RWPE2 (cell line): ENCODE measurements around the gene ARSA.
A peak's percentile ranks its signal among the peaks of the same experiment; 100 is the strongest.

Experiments
- ATAC-seq: fragments of 200-7000 bp; cut with Tn5 transposase; 3 replicates; pipeline ENCODE4 v1.9.1; 2021; ENCODE audit warnings: low read depth
- DNase-seq: peaks from one replicate; pipeline ENCODE4 v3.0.0-alpha.2; 2020; ENCODE audit warnings: low spot score
- H3K27ac ChIP-seq: fragments of 450-650 bp; 2 replicates; pipeline ENCODE4 v1.5.1; 2017; ENCODE audit warnings: mild to moderate bottlenecking; ENCODE audit not compliant: poor library complexity, severe bottlenecking
- H3K27me3 ChIP-seq: fragments of 250-450 bp; sonication (Bioruptor Pico); 2 replicates; pipeline ENCODE4 v1.5.1; 2021; ENCODE audit warnings: mild to moderate bottlenecking, moderate library complexity; ENCODE audit not compliant: insufficient read depth, poor library complexity, severe bottlenecking
- H3K36me3 ChIP-seq: fragments of 250-450 bp; sonication (Bioruptor Pico); 2 replicates; pipeline ENCODE4 v1.5.1; 2020; ENCODE audit warnings: low read depth, mild to moderate bottlenecking, moderate library complexity
- H3K4me1 ChIP-seq: fragments of 250-450 bp; sonication (Bioruptor Pico); 2 replicates; pipeline ENCODE4 v1.5.1; 2021; ENCODE audit warnings: mild to moderate bottlenecking, moderate library complexity; ENCODE audit not compliant: insufficient read depth, poor library complexity, severe bottlenecking
- H3K4me3 ChIP-seq: fragments of 250-450 bp; sonication (Bioruptor Pico); 2 replicates; pipeline ENCODE4 v1.5.1; 2021; ENCODE audit warnings: mild to moderate bottlenecking, moderate library complexity; ENCODE audit not compliant: severe bottlenecking
- H3K9me3 ChIP-seq: fragments of 250-450 bp; sonication (Bioruptor Pico); 2 replicates; pipeline ENCODE4 v1.5.1; 2021; ENCODE audit warnings: mild to moderate bottlenecking, moderate library complexity; ENCODE audit not compliant: severe bottlenecking
- TF ChIP-seq, protein P1 (sequence below): fragments of 450-650 bp; IDR thresholded peaks from one replicate; pipeline ENCODE4 v1.5.1; 2017; ENCODE audit warnings: mild to moderate bottlenecking, moderate library complexity; ENCODE audit not compliant: poor library complexity, severe bottlenecking

ARSA gene

DNA sequence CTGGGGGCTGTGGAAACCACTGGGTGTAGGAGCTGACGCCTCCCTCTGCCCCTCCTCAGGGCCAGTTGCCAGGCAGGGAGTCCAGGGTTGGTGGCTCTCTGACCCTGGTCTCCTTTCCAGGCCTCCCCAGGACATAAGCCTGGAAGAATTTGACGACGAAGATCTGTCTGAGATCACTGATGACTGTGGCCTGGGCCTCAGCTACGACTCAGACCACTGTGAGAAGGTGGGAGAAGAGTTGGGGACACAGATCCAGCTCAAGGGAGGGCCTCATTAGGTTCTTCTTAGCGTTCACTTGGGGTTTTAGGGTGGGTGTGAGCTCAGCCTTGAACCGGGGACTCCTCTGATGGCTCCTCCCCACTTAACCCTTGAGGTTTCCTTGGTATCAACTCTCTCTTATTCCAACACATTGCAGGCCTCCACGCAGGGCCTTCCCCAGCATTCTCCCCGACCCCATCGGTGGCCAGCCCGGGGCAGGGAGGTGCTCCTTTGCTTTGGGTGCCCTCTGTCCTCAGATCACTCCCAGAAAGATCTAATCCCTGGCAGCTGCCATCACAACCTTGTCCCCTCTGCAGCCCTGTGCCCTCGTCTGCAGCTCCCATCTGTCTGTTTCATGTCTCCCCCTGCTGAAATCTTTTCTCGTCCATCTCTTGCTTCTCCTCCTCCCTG is 26.1 kb downstream of the ARSA start:
- H3K4me3 ChIP-seq = no peak overlapping the region
- DNase-seq (peak; percentile 40), ATAC-seq (no peak; the same call in 2 of the 3 replicates)
- no peaks in the 10 kb centered on the region for H3K4me1 ChIP-seq
- H3K9me3 ChIP-seq = no peaks in the 10 kb centered on the region
- TF ChIP-seq, protein P1, sequence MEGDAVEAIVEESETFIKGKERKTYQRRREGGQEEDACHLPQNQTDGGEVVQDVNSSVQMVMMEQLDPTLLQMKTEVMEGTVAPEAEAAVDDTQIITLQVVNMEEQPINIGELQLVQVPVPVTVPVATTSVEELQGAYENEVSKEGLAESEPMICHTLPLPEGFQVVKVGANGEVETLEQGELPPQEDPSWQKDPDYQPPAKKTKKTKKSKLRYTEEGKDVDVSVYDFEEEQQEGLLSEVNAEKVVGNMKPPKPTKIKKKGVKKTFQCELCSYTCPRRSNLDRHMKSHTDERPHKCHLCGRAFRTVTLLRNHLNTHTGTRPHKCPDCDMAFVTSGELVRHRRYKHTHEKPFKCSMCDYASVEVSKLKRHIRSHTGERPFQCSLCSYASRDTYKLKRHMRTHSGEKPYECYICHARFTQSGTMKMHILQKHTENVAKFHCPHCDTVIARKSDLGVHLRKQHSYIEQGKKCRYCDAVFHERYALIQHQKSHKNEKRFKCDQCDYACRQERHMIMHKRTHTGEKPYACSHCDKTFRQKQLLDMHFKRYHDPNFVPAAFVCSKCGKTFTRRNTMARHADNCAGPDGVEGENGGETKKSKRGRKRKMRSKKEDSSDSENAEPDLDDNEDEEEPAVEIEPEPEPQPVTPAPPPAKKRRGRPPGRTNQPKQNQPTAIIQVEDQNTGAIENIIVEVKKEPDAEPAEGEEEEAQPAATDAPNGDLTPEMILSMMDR = no peak
- no peaks in the 10 kb centered on the region for H3K36me3 ChIP-seq
- H3K27ac ChIP-seq = no peak overlapping the region
- peaks cover 35% of the 10 kb centered on the region for H3K27me3 ChIP-seq

DNA sequence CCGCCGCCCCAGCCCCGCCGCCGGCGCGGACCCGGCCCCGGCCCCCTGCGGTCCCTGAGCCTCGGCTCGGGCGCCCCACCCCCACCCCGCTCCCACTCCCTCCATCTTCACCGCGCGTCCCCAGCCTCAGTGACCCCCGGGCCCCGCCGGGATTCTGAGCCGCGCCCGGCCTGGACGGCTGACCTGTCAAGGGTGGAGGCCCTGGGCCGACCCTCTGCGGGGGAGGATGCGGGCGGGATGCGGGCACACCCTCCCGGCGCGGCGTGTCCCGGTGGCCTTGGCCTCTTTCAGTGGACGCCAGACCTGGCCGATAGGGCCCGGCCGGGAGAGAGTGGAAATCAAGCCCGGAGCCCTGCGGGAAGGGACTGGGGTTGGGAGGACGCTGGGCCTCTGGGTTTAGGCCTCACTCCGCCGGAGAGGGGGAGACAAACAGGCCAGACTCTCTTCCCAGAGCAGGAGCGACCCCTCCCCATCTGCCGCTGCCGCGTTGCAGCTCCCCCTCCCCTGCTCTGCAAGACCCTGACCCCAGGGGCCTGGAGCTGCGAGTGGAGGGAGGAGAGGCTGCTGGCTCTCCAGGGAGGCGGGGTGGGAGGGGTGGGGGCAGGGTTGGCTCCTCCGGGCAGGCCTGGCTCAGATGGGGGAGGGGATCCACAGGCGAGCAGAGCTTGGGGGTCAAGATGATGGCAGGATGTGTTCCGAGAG is 26.8 kb downstream of the ARSA start:
- Histone ChIP-seq H3K4me1 (no peaks in the 10 kb centered on the region), H3K4me3 (no peak overlapping the region)
- no peak for ATAC-seq

DNA sequence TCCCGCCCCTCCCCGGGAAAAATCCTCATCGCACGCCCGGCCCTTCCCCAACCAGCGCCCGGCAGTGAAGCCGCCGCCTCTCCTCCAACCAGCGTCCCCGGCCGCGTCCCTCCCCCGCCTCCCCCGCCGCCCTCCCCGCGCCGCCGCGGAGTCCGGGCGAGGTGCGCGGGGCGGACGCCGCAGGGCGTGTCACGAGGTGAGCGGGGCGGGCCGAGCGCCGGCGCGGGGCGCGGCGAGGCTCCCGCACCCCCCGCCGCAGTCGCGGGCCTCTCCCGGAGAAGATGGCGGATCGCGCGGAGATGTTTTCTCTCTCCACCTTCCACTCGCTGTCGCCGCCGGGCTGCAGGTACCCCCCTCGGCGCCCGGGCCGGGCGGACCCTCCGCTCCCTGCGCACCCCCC is 27.4 kb downstream of the ARSA start, which contains the start of gene MAPK8IP2:
MAPK8IP2 (plus strand) TSS at position 256 of the 400 bp plus-strand sequence; CDS start at position 282, 26 bp downstream.
- H3K9me3 ChIP-seq = no peaks in the 10 kb centered on the region
- H3K36me3 ChIP-seq = no peaks in the 10 kb centered on the region
- DNase-seq (no peak), ATAC-seq (peak; percentile 27; the same call in 1 of the 3 replicates)
- H3K4me3 ChIP-seq = peak within 1 kb of the TSS; percentile 21
- no peaks in the 10 kb centered on the region for H3K4me1 ChIP-seq
- peaks cover 35% of the 10 kb centered on the region for H3K27me3 ChIP-seq
- TF ChIP-seq, protein P1 = no peak
- no peak within 1 kb of the TSS for H3K27ac ChIP-seq

More for the DNA sequence above, 26.8 kb downstream of the ARSA start:
- Histone ChIP-seq H3K27ac (no peak overlapping the region), H3K36me3 (no peaks in the 10 kb centered on the region), H3K27me3 (peaks cover 35% of the 10 kb centered on the region), H3K9me3 (no peaks in the 10 kb centered on the region)
- peak; percentile 45 for DNase-seq
- TF ChIP-seq, protein P1 = no peak

DNA sequence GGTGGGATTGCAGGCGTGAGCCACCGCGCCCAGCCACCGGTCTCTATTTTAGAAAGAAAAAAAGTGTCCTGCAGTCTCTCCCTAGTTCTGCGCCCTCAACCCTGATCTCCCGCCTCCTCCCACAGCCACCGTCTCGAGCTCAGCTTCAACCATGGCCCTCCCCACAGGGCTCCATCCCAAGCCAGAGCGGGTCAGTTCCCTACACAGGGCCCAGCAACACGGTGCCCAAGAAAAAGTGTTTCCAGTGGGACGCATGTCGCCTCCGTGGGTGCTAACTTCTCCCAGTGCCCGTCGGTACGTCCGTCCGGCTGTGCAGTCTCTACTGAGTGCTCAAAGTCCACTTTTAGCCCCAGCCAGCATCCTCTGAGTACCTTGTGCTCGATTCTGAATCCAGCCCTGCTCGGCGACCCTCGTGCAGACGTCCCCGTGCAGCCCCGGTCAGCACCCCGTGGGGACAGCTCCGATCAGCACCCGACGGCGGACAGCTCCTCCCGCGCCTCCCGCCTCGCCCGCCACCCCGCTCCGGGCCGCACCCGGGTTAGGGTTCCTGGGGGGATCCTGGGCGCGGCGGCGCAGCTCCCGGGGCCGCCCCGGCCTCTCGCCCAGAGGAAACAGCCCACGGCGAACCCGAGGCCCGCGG is 28.0 kb downstream of the ARSA start:
- no peaks in the 10 kb centered on the region for H3K4me1 ChIP-seq
- H3K4me3 ChIP-seq = peak overlapping the region; percentile 15
- H3K9me3 ChIP-seq = no peaks in the 10 kb centered on the region
- H3K36me3 ChIP-seq = no peaks in the 10 kb centered on the region
- H3K27me3 ChIP-seq = peaks cover 35% of the 10 kb centered on the region
- peak; percentile 65 for DNase-seq
- TF ChIP-seq, protein P1 = no peak
- peak; percentile 71 for ATAC-seq
- no peak overlapping the region for H3K27ac ChIP-seq
